KMS-11 (cell line): ENCODE data around the gene ZNF70.
A peak's percentile ranks its signal among the peaks of the same experiment; 100 is the strongest.
"Not testable (repeated sequence)": the region's sequence is repeated elsewhere in the genome, so short reads cannot be mapped to it uniquely, and the experiment has no call there.

ENCODE experiments used
- H2AFZ ChIP-seq: fragments of 200-600 bp; sonication (generic); 2 replicates; pipeline ENCODE4 v1.6.1; 2016; ENCODE audit warnings: antibody characterized with exemption, mixed run types, low read depth
- H3K27ac ChIP-seq: fragments of 200-600 bp; sonication (generic); 2 replicates; pipeline ENCODE4 v1.6.1; 2016; ENCODE audit warnings: mild to moderate bottlenecking, mixed run types
- H3K27me3 ChIP-seq: fragments of 200-600 bp; sonication (generic); 2 replicates; pipeline ENCODE4 v1.6.1; 2017; ENCODE audit warnings: mild to moderate bottlenecking, low read depth, mixed run types, moderate library complexity; ENCODE audit not compliant: insufficient read depth
- H3K36me3 ChIP-seq: fragments of 200-600 bp; sonication (generic); 2 replicates; pipeline ENCODE4 v1.6.1; 2017; ENCODE audit warnings: mild to moderate bottlenecking, mixed run types; ENCODE audit not compliant: insufficient read depth
- H3K4me1 ChIP-seq: fragments of 200-600 bp; sonication (generic); 2 replicates; pipeline ENCODE4 v1.6.1; 2016; ENCODE audit warnings: mild to moderate bottlenecking, low read depth, mixed run types; ENCODE audit not compliant: poor library complexity, severe bottlenecking
- H3K4me2 ChIP-seq: fragments of 200-600 bp; sonication (generic); 2 replicates; pipeline ENCODE4 v1.7.0; 2016; ENCODE audit warnings: mild to moderate bottlenecking, mixed run types
- H3K4me3 ChIP-seq: fragments of 200-600 bp; sonication (generic); IDR thresholded peaks from 2 replicates; pipeline ENCODE4 v1.6.1; 2017; ENCODE audit warnings: low read depth, low read length, mixed read lengths; ENCODE audit not compliant: insufficient read depth
- H3K79me2 ChIP-seq: fragments of 200-600 bp; sonication (generic); 2 replicates; pipeline ENCODE4 v1.6.1; 2016; ENCODE audit warnings: low read depth, mixed run types; ENCODE audit not compliant: insufficient read depth
- H3K9ac ChIP-seq: fragments of 200-600 bp; sonication (generic); 2 replicates; pipeline ENCODE4 v1.6.1; 2016; ENCODE audit warnings: mild to moderate bottlenecking, mixed run types
- H4K20me1 ChIP-seq: fragments of 200-600 bp; sonication (generic); 2 replicates; pipeline ENCODE4 v1.6.1; 2016; ENCODE audit warnings: mild to moderate bottlenecking, mixed run types; ENCODE audit not compliant: insufficient read depth
- CTCF ChIP-seq: fragments of 200-600 bp; sonication (generic); conservative IDR thresholded peaks from 2 replicates; pipeline ENCODE4 v1.6.1; 2017; ENCODE audit warnings: low read depth, mild to moderate bottlenecking, antibody characterized with exemption, low read length, moderate library complexity, mixed read lengths

ZNF70 gene

GRCh38 chr22:23737696-23738095 lies 13.2 kb downstream of the ZNF70 start:
- Histone ChIP-seq H3K4me2 (no peak overlapping the region), H3K9ac (no peak overlapping the region), H3K27ac (no peak overlapping the region), H2AFZ (no peak overlapping the region), H3K4me3 (no peak overlapping the region), H4K20me1 (no peaks in the 10 kb centered on the region), H3K36me3 (no peaks in the 10 kb centered on the region), H3K4me1 (peaks cover 42% of the 10 kb centered on the region), H3K79me2 (no peaks in the 10 kb centered on the region), H3K27me3 (no peaks in the 10 kb centered on the region)
- TF ChIP-seq CTCF: no peak

- not testable (repeated sequence) for H3K27ac ChIP-seq, H3K27me3 ChIP-seq, H3K4me2 ChIP-seq, H3K9ac ChIP-seq, H3K36me3 ChIP-seq, H2AFZ ChIP-seq, H3K79me2 ChIP-seq, H4K20me1 ChIP-seq, H3K4me3 ChIP-seq
- peaks cover 36% of the 10 kb centered on the region for H3K4me1 ChIP-seq
These were observed 22.8 kb downstream of the ZNF70 start for GRCh38 chr22:23728108-23728507.

GRCh38 chr22:23722724-23723123 lies 28.2 kb downstream of the ZNF70 start:
- Histone ChIP-seq H3K4me1 (peaks cover 33% of the 10 kb centered on the region), H3K9ac (no peak overlapping the region), H3K27ac (no peak overlapping the region), H3K4me2 (no peak overlapping the region), H4K20me1 (no peaks in the 10 kb centered on the region), H3K36me3 (no peaks in the 10 kb centered on the region), H3K79me2 (no peaks in the 10 kb centered on the region), H3K27me3 (no peaks in the 10 kb centered on the region), H3K4me3 (no peak overlapping the region), H2AFZ (no peak overlapping the region)
- TF ChIP-seq CTCF: no peak

- Histone ChIP-seq H3K79me2 (no peaks in the 10 kb centered on the region), H4K20me1 (no peaks in the 10 kb centered on the region), H2AFZ (no peak overlapping the region), H3K4me2 (no peak overlapping the region), H3K4me3 (no peak overlapping the region), H3K36me3 (no peaks in the 10 kb centered on the region), H3K27ac (no peak overlapping the region), H3K9ac (no peak overlapping the region), H3K4me1 (peaks cover 32% of the 10 kb centered on the region), H3K27me3 (no peaks in the 10 kb centered on the region)
- no peak for TF ChIP-seq CTCF
These were observed 28.8 kb downstream of the ZNF70 start for GRCh38 chr22:23722160-23722559.

- H4K20me1 ChIP-seq: no peaks in the 10 kb centered on the region
- 0 out of 2 replicates have a peak overlapping the region, but pooled peaks have one; percentile 14 for H2AFZ ChIP-seq
- no peak overlapping the region for H3K4me2 ChIP-seq
- no peaks in the 10 kb centered on the region for H3K36me3 ChIP-seq
- peaks cover 11% of the 10 kb centered on the region for H3K79me2 ChIP-seq
- no peak overlapping the region for H3K4me3 ChIP-seq
- H3K9ac ChIP-seq: no peak overlapping the region
- H3K27ac ChIP-seq: no peak overlapping the region
- TF ChIP-seq CTCF: no peak
- H3K4me1 ChIP-seq: peaks cover 33% of the 10 kb centered on the region
- H3K27me3 ChIP-seq: no peaks in the 10 kb centered on the region
These were observed 30.1 kb downstream of the ZNF70 start for GRCh38 chr22:23720855-23721254.
